ENCODE data around the gene LACTB. TPM values are rescaled to one million over a fixed set of nuclear protein-coding genes. Genes with fewer than 3 reads are reported as not detected.

Gene LACTB
- total and polyA plus RNA-seq, 4 donors: 13.2 to 25.3 (median 19.1) TPM

DNA sequence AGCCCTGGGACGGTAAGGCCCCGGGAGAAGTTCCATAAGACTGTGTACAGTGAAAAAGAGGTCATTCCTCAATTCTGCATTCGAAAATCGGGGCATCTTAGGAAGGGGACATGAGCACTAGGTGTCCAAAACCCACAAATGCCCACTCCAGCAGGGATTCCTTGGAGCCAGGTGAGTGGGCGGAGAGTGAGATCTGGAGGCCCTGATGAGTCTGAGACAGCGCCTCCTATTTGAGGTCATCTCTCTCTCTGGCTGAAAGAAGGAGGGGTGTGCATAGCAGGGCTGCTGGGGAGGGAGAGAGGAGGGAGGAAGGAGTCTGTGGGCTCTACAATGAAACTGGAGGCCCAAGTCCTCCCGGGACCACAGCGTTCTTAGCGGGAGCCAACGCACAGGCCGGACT lies 38.1 kb upstream of the LACTB start:
- Histone ChIP-seq H3K27ac (ENCODE audit: low read depth in 1 of 2, low read length in 2 of 2) (no peak overlapping the region), H3K9me3 (ENCODE audit: control insufficient read depth in 4 of 4, low read length in 3 of 4) (no peaks in the 10 kb centered on the region), H3K9ac (ENCODE audit: low read depth in 1 of 2, low read length in 2 of 2) (no peak overlapping the region), H3K36me3 (ENCODE audit: control insufficient read depth in 4 of 4, insufficient read depth in 3 of 4, low read depth in 1 of 4, low read length in 3 of 4) (no peaks in the 10 kb centered on the region), H3K4me1 (ENCODE audit: control insufficient read depth in 4 of 4, insufficient read depth in 4 of 4, low read length in 3 of 4) (no peaks in the 10 kb centered on the region), H3K27me3 (ENCODE audit: control insufficient read depth in 4 of 4, insufficient read depth in 4 of 4, low read length in 3 of 4) (no peaks in the 10 kb centered on the region), H3K4me3 (ENCODE audit: low read depth in 1 of 3, low read length in 3 of 3) (no peak overlapping the region)
- no peak for TF ChIP-seq HNF4A (conservative IDR thresholded peaks at IDR 0.05)
- TF ChIP-seq HNF4G (IDR thresholded peaks at IDR 0.05): no peak
- WGBS: 97% methylated on average over 11 of the region's 11 CpGs
- no peak for DNase-seq (ENCODE audit: low spot score)

DNA sequence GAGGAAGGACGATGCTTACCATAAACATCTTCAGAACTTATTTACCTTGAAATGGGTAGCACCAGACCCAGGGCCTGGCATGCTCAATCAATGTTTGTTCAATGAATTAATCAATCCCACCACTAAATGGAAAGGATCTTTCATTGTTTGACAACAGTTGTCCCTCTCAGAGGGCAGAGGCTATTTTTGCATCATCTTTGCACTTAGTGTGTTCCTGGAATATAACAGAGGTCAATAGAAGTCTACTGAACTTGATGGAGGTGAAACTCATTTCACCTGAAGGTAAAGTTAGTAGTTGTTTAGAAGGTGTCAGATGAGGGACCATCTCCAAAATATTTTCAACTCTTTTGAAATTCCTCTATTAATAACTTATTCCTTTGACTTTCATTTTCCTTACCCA lies 36.9 kb upstream of the LACTB start:
- Histone ChIP-seq H3K4me1 (ENCODE audit: control insufficient read depth in 4 of 4, insufficient read depth in 4 of 4, low read length in 3 of 4) (no peaks in the 10 kb centered on the region), H3K9ac (ENCODE audit: low read depth in 1 of 2, low read length in 2 of 2) (no peak overlapping the region), H3K27me3 (ENCODE audit: control insufficient read depth in 4 of 4, insufficient read depth in 4 of 4, low read length in 3 of 4) (no peaks in the 10 kb centered on the region), H3K27ac (ENCODE audit: low read depth in 1 of 2, low read length in 2 of 2) (no peak overlapping the region), H3K36me3 (ENCODE audit: control insufficient read depth in 4 of 4, insufficient read depth in 3 of 4, low read depth in 1 of 4, low read length in 3 of 4) (no peaks in the 10 kb centered on the region), H3K4me3 (ENCODE audit: low read depth in 1 of 3, low read length in 3 of 3) (no peak overlapping the region), H3K9me3 (ENCODE audit: control insufficient read depth in 4 of 4, low read length in 3 of 4) (no peaks in the 10 kb centered on the region)
- WGBS: 89% methylated on average over 1 of the region's 1 CpG
- DNase-seq (ENCODE audit: low spot score): no peak
- TF ChIP-seq SP1 (IDR thresholded peaks at IDR 0.05) (peak; percentile 31), HNF4A (conservative IDR thresholded peaks at IDR 0.05) (peak; percentile 44 to 57), HNF4G (IDR thresholded peaks at IDR 0.05) (no peak), RAD21 (IDR thresholded peaks at IDR 0.05) (peak in 1 of 2 donors; percentile 13), RXRA (IDR thresholded peaks at IDR 0.05) (peak; percentile 62 to 79)
- TF ChIP-seq, protein P1, sequence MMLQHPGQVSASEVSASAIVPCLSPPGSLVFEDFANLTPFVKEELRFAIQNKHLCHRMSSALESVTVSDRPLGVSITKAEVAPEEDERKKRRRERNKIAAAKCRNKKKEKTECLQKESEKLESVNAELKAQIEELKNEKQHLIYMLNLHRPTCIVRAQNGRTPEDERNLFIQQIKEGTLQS (IDR thresholded peaks at IDR 0.05): peak; percentile 44
- TF ChIP-seq, protein P2, sequence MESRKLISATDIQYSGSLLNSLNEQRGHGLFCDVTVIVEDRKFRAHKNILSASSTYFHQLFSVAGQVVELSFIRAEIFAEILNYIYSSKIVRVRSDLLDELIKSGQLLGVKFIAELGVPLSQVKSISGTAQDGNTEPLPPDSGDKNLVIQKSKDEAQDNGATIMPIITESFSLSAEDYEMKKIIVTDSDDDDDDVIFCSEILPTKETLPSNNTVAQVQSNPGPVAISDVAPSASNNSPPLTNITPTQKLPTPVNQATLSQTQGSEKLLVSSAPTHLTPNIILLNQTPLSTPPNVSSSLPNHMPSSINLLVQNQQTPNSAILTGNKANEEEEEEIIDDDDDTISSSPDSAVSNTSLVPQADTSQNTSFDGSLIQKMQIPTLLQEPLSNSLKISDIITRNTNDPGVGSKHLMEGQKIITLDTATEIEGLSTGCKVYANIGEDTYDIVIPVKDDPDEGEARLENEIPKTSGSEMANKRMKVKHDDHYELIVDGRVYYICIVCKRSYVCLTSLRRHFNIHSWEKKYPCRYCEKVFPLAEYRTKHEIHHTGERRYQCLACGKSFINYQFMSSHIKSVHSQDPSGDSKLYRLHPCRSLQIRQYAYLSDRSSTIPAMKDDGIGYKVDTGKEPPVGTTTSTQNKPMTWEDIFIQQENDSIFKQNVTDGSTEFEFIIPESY (IDR thresholded peaks at IDR 0.05): no peak

DNA sequence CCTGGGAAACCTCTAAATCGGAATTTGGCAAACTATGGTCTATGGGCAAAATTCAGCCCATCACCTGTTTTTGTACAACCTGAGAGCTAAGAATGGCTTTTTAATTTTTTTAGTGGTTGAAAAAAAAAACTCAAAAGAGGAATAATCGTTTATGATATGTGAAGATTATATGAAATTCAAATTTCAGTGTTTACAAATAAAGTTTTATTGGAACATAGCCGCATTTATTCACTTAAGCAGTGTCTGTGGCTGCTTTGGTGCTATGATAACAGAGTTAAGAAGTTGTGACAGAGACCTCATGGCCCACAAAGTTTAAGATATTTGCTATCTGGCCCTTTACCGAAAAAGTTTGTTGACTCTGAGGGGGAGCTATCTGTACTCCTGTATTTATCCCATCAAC lies 36.4 kb upstream of the LACTB start:
- H3K27me3 ChIP-seq (ENCODE audit: control insufficient read depth in 4 of 4, insufficient read depth in 4 of 4, low read length in 3 of 4): no peaks in the 10 kb centered on the region
- no peak overlapping the region for H3K9ac ChIP-seq (ENCODE audit: low read depth in 1 of 2, low read length in 2 of 2)
- no peak overlapping the region for H3K4me3 ChIP-seq (ENCODE audit: low read depth in 1 of 3, low read length in 3 of 3)
- TF ChIP-seq YY1 (IDR thresholded peaks at IDR 0.05) (no peak), NR2F2 (IDR thresholded peaks at IDR 0.05) (no peak), HNF4G (IDR thresholded peaks at IDR 0.05) (no peak), RXRA (IDR thresholded peaks at IDR 0.05) (no peak), SP1 (IDR thresholded peaks at IDR 0.05) (no peak), EGR1 (IDR thresholded peaks at IDR 0.05; ENCODE audit: low read depth in 2 of 2) (no peak), JUND (IDR thresholded peaks at IDR 0.05) (no peak), RAD21 (IDR thresholded peaks at IDR 0.05) (no peak), HNF4A (conservative IDR thresholded peaks at IDR 0.05) (no peak), FOXA1 (IDR thresholded peaks at IDR 0.05) (no peak), GABPA (IDR thresholded peaks at IDR 0.05 in 1 of 2, conservative IDR thresholded peaks at IDR 0.05 in 1 of 2) (no peak), TAF1 (conservative IDR thresholded peaks at IDR 0.05) (no peak), FOXA2 (IDR thresholded peaks at IDR 0.05) (no peak)
- TF ChIP-seq, protein P2 (IDR thresholded peaks at IDR 0.05): no peak
- TF ChIP-seq, protein P3, sequence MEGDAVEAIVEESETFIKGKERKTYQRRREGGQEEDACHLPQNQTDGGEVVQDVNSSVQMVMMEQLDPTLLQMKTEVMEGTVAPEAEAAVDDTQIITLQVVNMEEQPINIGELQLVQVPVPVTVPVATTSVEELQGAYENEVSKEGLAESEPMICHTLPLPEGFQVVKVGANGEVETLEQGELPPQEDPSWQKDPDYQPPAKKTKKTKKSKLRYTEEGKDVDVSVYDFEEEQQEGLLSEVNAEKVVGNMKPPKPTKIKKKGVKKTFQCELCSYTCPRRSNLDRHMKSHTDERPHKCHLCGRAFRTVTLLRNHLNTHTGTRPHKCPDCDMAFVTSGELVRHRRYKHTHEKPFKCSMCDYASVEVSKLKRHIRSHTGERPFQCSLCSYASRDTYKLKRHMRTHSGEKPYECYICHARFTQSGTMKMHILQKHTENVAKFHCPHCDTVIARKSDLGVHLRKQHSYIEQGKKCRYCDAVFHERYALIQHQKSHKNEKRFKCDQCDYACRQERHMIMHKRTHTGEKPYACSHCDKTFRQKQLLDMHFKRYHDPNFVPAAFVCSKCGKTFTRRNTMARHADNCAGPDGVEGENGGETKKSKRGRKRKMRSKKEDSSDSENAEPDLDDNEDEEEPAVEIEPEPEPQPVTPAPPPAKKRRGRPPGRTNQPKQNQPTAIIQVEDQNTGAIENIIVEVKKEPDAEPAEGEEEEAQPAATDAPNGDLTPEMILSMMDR (IDR thresholded peaks at IDR 0.05; ENCODE audit: low read depth, low read length, missing input control): no peak
- TF ChIP-seq, protein P4, sequence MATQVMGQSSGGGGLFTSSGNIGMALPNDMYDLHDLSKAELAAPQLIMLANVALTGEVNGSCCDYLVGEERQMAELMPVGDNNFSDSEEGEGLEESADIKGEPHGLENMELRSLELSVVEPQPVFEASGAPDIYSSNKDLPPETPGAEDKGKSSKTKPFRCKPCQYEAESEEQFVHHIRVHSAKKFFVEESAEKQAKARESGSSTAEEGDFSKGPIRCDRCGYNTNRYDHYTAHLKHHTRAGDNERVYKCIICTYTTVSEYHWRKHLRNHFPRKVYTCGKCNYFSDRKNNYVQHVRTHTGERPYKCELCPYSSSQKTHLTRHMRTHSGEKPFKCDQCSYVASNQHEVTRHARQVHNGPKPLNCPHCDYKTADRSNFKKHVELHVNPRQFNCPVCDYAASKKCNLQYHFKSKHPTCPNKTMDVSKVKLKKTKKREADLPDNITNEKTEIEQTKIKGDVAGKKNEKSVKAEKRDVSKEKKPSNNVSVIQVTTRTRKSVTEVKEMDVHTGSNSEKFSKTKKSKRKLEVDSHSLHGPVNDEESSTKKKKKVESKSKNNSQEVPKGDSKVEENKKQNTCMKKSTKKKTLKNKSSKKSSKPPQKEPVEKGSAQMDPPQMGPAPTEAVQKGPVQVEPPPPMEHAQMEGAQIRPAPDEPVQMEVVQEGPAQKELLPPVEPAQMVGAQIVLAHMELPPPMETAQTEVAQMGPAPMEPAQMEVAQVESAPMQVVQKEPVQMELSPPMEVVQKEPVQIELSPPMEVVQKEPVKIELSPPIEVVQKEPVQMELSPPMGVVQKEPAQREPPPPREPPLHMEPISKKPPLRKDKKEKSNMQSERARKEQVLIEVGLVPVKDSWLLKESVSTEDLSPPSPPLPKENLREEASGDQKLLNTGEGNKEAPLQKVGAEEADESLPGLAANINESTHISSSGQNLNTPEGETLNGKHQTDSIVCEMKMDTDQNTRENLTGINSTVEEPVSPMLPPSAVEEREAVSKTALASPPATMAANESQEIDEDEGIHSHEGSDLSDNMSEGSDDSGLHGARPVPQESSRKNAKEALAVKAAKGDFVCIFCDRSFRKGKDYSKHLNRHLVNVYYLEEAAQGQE (IDR thresholded peaks at IDR 0.05): no peak
- TF ChIP-seq, protein P5, sequence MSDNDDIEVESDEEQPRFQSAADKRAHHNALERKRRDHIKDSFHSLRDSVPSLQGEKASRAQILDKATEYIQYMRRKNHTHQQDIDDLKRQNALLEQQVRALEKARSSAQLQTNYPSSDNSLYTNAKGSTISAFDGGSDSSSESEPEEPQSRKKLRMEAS (IDR thresholded peaks at IDR 0.05): no peak
- TF ChIP-seq, protein P1 (IDR thresholded peaks at IDR 0.05): no peak
- no peaks in the 10 kb centered on the region for H3K9me3 ChIP-seq (ENCODE audit: control insufficient read depth in 4 of 4, low read length in 3 of 4)
- no peaks in the 10 kb centered on the region for H3K36me3 ChIP-seq (ENCODE audit: control insufficient read depth in 4 of 4, insufficient read depth in 3 of 4, low read depth in 1 of 4, low read length in 3 of 4)
- H3K4me1 ChIP-seq (ENCODE audit: control insufficient read depth in 4 of 4, insufficient read depth in 4 of 4, low read length in 3 of 4): no peaks in the 10 kb centered on the region
- H3K27ac ChIP-seq (ENCODE audit: low read depth in 1 of 2, low read length in 2 of 2): no peak overlapping the region
- WGBS: 91% methylated on average over 4 of the region's 4 CpGs
- DNase-seq (ENCODE audit: low spot score): no peak
